PC-3 (cell line): Measurements from ENCODE around the gene DCAF4L1. TPM values are rescaled to one million over a fixed set of nuclear protein-coding genes. Genes with fewer than 3 reads are reported as not detected.

Source experiments
- ATAC-seq: fragments of 200-7000 bp; cut with Tn5 transposase; 2 replicates; pipeline ENCODE4 v1.9.1; 2020; ENCODE audit warnings: mild to moderate bottlenecking, moderate library complexity
- BruUV-seq: library from RNA; stranded (reverse); fragments of 400-500 nt; replicated peaks from 2 replicates; lab custom pipeline; 2021; lab: Mats Ljungman, UMichigan
- CTCF ChIA-PET: fragments of 300-600 bp; sonication (Branson Sonifier 250); formaldehyde crosslinking; loops from one replicate; lab custom pipeline; 2022; ENCODE audit warnings: antibody characterized with exemption; lab: Charles Lee
- POLR2A ChIA-PET: fragments of 300-600 bp; sonication (Branson Sonifier 250); formaldehyde crosslinking; loops from one replicate; lab custom pipeline; 2022; ENCODE audit warnings: antibody characterized with exemption; ENCODE audit not compliant: unreplicated experiment; lab: Charles Lee
- DNase-seq: peaks from one replicate; pipeline ENCODE4 v3.0.0-alpha.2; 2015
- H2AFZ ChIP-seq: fragments of 300-600 bp; sonication (generic); 2 replicates; pipeline ENCODE4 v1.6.0; 2016; ENCODE audit warnings: antibody characterized with exemption, low read length
- H3F3A ChIP-seq: fragments of 300-600 bp; sonication (generic); one replicate; pipeline ENCODE4 v1.6.0; 2017; ENCODE audit warnings: antibody characterized with exemption, low read length, control low read depth, mild to moderate bottlenecking; ENCODE audit not compliant: unreplicated experiment
- H3K27ac ChIP-seq: fragments of 300-600 bp; sonication (generic); 2 replicates; pipeline ENCODE4 v1.5.1; 2016; ENCODE audit warnings: mild to moderate bottlenecking, low read length
- H3K27me3 ChIP-seq: fragments of 300-600 bp; sonication (generic); 2 replicates; pipeline ENCODE4 v1.6.1; 2016; ENCODE audit warnings: low read length, mixed read lengths
- H3K36me3 ChIP-seq: fragments of 300-600 bp; sonication (generic); 2 replicates; pipeline ENCODE4 v1.6.1; 2016; ENCODE audit warnings: low read depth, mixed run types, low read length, mixed read lengths
- H3K4me1 ChIP-seq: fragments of 300-600 bp; sonication (generic); 2 replicates; pipeline ENCODE4 v1.5.1; 2016; ENCODE audit warnings: low read length; ENCODE audit not compliant: insufficient read depth
- H3K4me2 ChIP-seq: fragments of 300-600 bp; sonication (generic); 2 replicates; pipeline ENCODE4 v1.6.0; 2016; ENCODE audit warnings: low read length
- H3K4me3 ChIP-seq: fragments of 300-600 bp; sonication (generic); 2 replicates; pipeline ENCODE4 v1.5.1; 2016; ENCODE audit warnings: mild to moderate bottlenecking, low read length, mixed read lengths
- H3K79me2 ChIP-seq: fragments of 300-600 bp; sonication (generic); 2 replicates; pipeline ENCODE4 v1.6.1; 2017; ENCODE audit warnings: low read length, mixed read lengths
- H3K9ac ChIP-seq: fragments of 300-600 bp; sonication (generic); 2 replicates; pipeline ENCODE4 v1.6.0; 2016; ENCODE audit warnings: mild to moderate bottlenecking, low read length
- H3K9me2 ChIP-seq: fragments of 300-600 bp; sonication (generic); replicated peaks from 2 replicates; pipeline ENCODE4 v1.6.1; 2016; ENCODE audit warnings: mixed run types, low read length, mixed read lengths
- H3K9me3 ChIP-seq: fragments of 300-600 bp; sonication (generic); 2 replicates; pipeline ENCODE4 v1.6.1; 2016; ENCODE audit warnings: low read length, mixed read lengths
- H4K20me1 ChIP-seq: fragments of 300-600 bp; sonication (generic); 2 replicates; pipeline ENCODE4 v1.6.1; 2016; ENCODE audit warnings: low read length, mixed read lengths
- CTCF ChIP-seq: fragments of 300-600 bp; sonication (generic); conservative IDR thresholded peaks from 2 replicates; pipeline ENCODE4 v1.5.1; 2017; ENCODE audit warnings: antibody characterized with exemption, low read depth, mild to moderate bottlenecking, low read length
- EZH2 ChIP-seq: fragments of 300-600 bp; sonication (generic); IDR thresholded peaks from one replicate; pipeline ENCODE4 v1.6.1; 2017; ENCODE audit warnings: antibody characterized with exemption, mild to moderate bottlenecking, low read length; ENCODE audit not compliant: unreplicated experiment
- EZH2phosphoT487 ChIP-seq: fragments of 300-600 bp; sonication (generic); IDR thresholded peaks from 2 replicates; pipeline ENCODE4 v1.6.1; 2018; ENCODE audit warnings: mild to moderate bottlenecking, antibody characterized with exemption, low read length, borderline replicate concordance
- intact Hi-C: fragments of 100-400 bp; cut with micrococcal nuclease; formaldehyde crosslinking; loops from 2 replicates; pipeline ENCODE4 v1.9.0; 2023
- total RNA-seq: library from RNA; depleted of rRNA; stranded (reverse); fragments of >200 nt; gene quantifications from 2 replicates; pipeline ENCODE4 v1.2.3, GENCODE V29; 2014

DCAF4L1 gene
- total RNA-seq, 1 experiment from 2014 or later = 0.22 TPM

- Histone ChIP-seq H3K27ac (no peak overlapping the region), H3K4me2 (no peak overlapping the region), H3K9me3 (no peaks in the 10 kb centered on the region), H2AFZ (no peak overlapping the region), H3K79me2 (no peaks in the 10 kb centered on the region), H4K20me1 (no peaks in the 10 kb centered on the region), H3K27me3 (no peaks in the 10 kb centered on the region), H3K9ac (no peak overlapping the region), H3K36me3 (peaks cover 22% of the 10 kb centered on the region), H3K9me2 (no peaks in the 10 kb centered on the region), H3K4me3 (no peak overlapping the region), H3F3A (no peaks in the 10 kb centered on the region), H3K4me1 (no peaks in the 10 kb centered on the region)
- CTCF ChIA-PET = interaction anchor here (0.7 kb wide), 1 partner anchor 23 kb away, joined by 3 read pairs; no protein-coding TSS in a partner anchor
- peak; percentile 52 for TF ChIP-seq CTCF
- no peak for TF ChIP-seq EZH2phosphoT487
- TF ChIP-seq EZH2 = no peak
- POLR2A ChIA-PET = no interaction called here
- DNase-seq (peak; percentile 26), ATAC-seq (no peak)
- no TSS peak for BruUV-seq
- intact Hi-C loops = no loop called here
Observed at GRCh38 chr4:41957634-41958033, 23.9 kb upstream of the DCAF4L1 start.

DNA sequence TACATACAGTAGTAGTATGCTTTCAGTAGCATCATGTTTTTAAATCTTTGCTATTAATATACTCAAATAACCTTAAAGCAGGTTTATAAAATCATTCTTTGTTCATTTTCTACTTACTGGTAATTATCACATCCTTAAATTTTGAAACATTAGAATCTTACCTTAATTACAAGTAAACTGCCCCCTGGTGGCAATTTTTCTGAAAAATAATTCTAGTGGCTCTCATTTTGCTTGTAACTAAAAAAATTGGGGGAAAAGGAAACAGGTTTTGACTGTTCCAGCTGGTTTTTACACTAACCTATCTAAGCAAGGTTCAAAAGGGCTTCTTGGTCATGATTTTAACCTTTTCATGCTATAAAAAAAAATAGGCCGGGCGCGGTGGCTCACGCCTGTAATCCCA is 18.5 kb upstream of the DCAF4L1 start:
- BruUV-seq = no TSS peak
- Histone ChIP-seq H3K9me3 (no peaks in the 10 kb centered on the region), H3K27me3 (no peaks in the 10 kb centered on the region), H3K79me2 (no peaks in the 10 kb centered on the region), H3K27ac (no peak overlapping the region), H3K36me3 (no peaks in the 10 kb centered on the region), H3F3A (no peaks in the 10 kb centered on the region), H2AFZ (no peak overlapping the region), H3K4me1 (peaks cover 15% of the 10 kb centered on the region), H3K4me2 (no peak overlapping the region), H3K9ac (no peak overlapping the region), H3K4me3 (no peak overlapping the region), H4K20me1 (no peaks in the 10 kb centered on the region), H3K9me2 (no peaks in the 10 kb centered on the region)
- ATAC-seq = no peak
- CTCF ChIA-PET = no interaction called here
- POLR2A ChIA-PET = no interaction called here
- peak; percentile 59 for TF ChIP-seq CTCF
- no peak for TF ChIP-seq EZH2phosphoT487
- peak; percentile 47 for DNase-seq
- intact Hi-C loops = loop anchor here (10.0 kb wide), 1 partner anchor 552 kb away; no protein-coding TSS in a partner anchor

GRCh38 chr4:41964401-41964800 is 17.2 kb upstream of the DCAF4L1 start:
- H3K4me3 ChIP-seq = no peak overlapping the region
- H3K4me2 ChIP-seq = no peak overlapping the region
- H3K27me3 ChIP-seq = no peaks in the 10 kb centered on the region
- DNase-seq (no peak), ATAC-seq (no peak)
- H4K20me1 ChIP-seq = no peaks in the 10 kb centered on the region
- TF ChIP-seq EZH2 (no peak), CTCF (no peak), EZH2phosphoT487 (no peak)
- no TSS peak for BruUV-seq
- no peaks in the 10 kb centered on the region for H3K9me2 ChIP-seq
- H2AFZ ChIP-seq = no peak overlapping the region
- H3K9me3 ChIP-seq = no peaks in the 10 kb centered on the region
- ChIA-PET CTCF (no interaction called here), POLR2A (no interaction called here)
- no peaks in the 10 kb centered on the region for H3K36me3 ChIP-seq
- intact Hi-C loops = loop anchor here (10.0 kb wide), 1 partner anchor 550 kb away; no protein-coding TSS in a partner anchor
- H3K9ac ChIP-seq = no peak overlapping the region
- no peaks in the 10 kb centered on the region for H3K79me2 ChIP-seq
- peaks cover 15% of the 10 kb centered on the region for H3K4me1 ChIP-seq
- no peaks in the 10 kb centered on the region for H3F3A ChIP-seq
- no peak overlapping the region for H3K27ac ChIP-seq
